NCI-H748 (cell line): ENCODE measurements around the gene IP6K2.
A peak's percentile ranks its signal among the peaks of the same experiment; 100 is the strongest.
"Not testable (repeated sequence)": the region's sequence is repeated elsewhere in the genome, so short reads cannot be mapped to it uniquely, and the experiment has no call there.

Source experiments
- DNase-seq: peaks from one replicate; lab custom pipeline; 2025; ENCODE audit not compliant: unreplicated experiment; lab: John Stamatoyannopoulos, UW

IP6K2 gene

DNA sequence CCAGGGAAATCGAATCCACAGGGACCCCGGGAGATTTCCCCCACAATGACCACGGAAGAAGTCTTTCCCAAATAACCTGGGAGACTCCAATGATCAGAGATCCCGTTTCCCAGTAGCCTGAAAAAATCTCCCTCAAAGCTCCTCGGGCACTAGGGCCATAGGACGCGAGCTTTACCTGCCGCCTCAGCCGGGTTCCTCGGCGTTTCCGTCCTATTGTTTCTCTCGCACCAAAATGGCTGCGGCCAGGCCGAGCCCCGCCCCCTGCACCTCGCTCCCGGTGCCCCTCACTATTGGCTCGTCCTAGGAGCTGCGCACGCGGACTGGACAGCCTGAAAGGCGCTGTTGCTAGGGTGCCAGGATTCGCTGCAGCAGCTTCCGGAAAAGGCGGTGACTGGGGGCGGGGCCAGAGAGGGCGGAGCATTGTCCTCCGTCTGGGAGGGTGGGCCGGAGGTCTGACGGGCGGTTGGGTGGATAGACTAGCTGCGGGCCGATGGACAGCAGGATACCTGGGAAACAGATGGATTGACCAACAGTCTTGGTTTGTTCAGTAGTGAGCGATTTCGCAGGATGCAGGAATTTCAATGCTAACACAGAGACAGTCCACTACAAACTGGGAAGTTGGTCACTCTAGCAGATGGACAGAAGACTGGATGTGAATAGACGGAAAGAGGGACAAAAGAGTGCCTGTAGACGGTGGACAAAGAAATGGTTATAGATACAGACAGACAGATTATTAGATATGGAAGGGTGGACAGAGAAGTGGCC, at the start of gene IP6K2:
Gene IP6K2, minus strand, starts transcription at position 240 of the 765 bp plus-strand sequence. CDS start 21,930 bp downstream, outside the sequence.
- DNase-seq: peak; percentile 98

DNA sequence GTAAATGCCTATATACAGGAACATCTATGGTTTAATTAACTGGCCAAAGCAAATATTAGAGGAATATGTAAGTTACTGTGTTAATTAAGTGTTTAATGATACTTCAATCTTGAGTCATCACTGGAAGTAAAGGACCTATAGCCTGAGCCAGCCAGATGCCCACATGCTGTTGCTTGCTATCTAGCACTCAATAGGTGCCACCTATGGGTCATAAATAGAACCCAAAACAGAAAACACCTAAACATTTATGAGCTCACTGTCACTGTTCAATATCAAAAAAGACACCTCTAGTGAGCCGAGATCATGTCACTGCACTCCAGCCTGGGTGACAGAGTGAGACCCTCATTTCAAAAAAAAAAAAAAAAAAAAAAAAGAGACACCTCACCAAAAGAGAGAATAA, 48.4 kb upstream of the IP6K2 start:
- no peak for DNase-seq

DNA sequence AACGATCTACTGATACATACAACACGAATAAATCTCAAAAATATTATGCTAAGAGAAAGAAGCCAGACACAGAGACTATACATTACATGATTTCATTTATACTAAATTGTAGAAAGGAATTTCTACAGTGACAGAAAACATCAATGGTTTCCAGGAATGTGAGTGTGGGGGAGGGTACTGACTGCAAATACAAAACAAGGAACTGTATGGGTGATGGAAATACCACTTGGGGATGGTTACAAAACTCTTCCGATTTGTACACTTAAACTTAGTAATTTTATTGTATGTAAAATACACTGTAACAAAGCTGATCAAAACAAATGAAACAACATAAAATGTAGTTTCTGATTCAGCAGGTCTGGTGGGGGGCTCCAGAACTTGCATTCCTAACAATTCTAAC, 45.8 kb upstream of the IP6K2 start:
- no peak for DNase-seq

- DNase-seq: not testable (repeated sequence)
Observed at GRCh38 chr3:48759991-48760540, 43.0 kb upstream of the IP6K2 start.

DNA sequence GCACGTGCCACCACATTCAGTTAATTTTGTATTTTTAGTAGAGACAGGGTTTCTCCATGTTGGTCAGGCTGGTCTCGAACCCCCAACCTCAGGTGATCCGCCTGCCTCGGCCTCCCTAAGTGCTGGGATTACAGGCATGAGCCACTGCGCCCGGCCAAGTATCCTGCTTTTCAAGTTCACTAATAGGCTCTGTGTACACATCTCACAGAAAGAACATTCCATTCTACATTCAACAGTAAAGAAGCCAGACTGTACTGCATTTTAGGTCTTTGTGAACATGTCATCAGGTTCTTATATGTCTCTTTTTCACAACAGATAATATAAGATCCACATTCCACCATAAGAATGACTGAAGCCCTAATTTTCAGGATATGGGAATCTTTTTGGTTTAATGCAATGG, 42.5 kb upstream of the IP6K2 start:
- DNase-seq: not testable (repeated sequence)

- DNase-seq: no peak
Observed at GRCh38 chr3:48759071-48759470, 42.0 kb upstream of the IP6K2 start.

DNA sequence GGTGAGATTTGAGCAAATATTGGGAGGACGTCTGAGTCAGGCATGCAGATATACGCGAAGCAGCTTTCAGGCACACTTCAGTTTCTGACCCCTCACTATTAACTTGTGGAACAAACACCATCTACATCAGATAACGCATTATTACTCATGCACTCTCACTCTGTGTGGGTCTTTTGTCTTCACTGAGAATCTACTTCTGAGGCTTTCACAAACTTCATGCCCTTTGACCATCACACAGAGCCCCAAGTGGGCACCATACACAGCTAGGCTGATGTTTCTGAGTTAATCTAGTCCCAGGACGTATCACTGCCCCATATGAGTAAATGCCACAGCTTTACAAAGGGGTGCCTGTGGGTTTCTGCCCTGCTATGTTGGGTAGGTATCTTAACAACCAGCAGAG, 39.6 kb upstream of the IP6K2 start:
- no peak for DNase-seq

DNA sequence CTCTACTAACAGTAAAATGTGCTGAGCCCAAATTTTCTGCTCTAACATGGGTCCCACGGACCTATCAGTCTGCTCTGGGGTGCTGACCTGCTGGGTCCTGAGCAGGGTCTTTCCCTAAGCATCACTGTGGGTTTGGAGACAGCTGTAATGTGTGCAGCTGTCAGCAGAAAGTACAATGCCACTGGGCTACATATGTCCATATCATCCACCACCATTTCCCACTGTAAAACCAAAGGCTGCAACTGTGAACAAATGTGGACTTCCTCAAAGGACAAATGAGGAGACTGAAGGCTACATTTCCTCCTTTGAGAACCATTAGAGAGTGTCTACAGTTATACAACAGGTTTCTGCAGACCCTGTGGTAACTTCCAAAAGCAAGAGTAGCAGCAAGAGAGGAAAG, 33.8 kb upstream of the IP6K2 start:
- DNase-seq: no peak

GRCh38 chr3:48748754-48749153, 31.7 kb upstream of the IP6K2 start:
- DNase-seq: no peak

- DNase-seq: no peak
Observed at GRCh38 chr3:48747706-48748105, 30.7 kb upstream of the IP6K2 start.

DNA sequence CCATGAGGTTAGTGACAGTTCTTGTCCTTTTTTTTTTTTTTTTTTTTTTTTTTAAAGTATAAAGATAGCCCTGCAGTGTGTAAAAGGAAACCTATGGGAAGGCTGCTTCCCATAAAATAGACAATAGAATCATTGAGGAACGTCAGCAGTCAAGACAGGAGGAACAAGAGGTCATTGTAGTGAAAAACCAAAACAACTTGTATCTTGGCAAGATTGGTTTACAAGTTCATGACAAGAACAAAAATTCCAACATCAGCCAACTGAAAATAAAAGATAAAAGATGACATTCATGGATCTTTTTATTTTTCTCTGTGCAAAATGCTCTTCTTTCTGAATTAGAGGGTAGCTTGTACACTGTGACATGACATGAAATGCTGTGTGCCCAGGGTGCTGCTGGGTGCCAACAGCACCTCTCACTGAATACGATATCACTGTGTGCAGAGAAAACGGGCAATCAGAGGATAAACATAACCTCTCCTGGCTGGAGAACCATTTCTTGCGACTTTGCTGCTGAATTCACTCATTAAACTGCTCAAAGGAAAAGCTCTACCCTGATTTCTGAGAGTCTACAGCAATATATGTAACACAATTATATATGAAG, 30.1 kb upstream of the IP6K2 start:
- no peak for DNase-seq

DNA sequence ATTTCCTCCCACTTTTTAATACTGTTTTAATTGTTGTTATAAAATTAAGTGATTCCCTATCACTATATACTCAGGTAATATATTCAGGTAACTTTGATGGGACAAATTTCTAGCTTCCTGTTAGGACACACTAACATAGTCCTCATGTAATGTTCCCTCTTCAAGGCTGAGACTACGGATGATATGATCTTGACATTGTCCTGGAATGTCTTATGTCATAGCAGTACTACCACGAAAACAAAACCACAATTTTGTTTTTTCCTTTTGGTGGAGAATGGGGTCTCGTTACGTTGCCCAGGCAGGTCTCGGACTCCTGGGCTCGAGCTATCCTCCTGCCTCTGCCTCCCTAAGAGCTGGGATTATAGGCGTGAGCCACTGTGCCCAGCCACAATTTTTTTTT, 26.8 kb upstream of the IP6K2 start:
- DNase-seq: no peak

DNA sequence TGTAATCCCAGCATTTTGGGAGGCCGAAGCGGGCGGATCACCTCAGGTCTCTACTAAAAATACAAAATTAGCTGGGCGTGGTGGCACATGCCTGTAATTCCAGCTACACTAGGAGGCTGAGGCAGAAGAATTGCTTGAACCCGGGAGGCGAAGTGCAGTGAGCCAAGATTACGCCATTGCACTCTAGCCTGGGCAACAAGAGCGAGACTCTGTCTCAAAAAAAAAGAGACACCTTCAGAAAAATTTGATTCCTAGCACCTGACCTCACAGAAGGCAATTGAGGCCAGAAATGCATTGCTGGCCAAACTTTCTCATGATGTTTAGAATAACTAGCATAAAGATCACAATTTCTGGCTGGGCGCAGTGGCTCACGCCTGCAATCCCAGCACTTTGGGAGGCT, 24.2 kb upstream of the IP6K2 start:
- not testable (repeated sequence) for DNase-seq

- peak; percentile 19 for DNase-seq
Observed at GRCh38 chr3:48739955-48740823, 23.2 kb upstream of the IP6K2 start.

DNA sequence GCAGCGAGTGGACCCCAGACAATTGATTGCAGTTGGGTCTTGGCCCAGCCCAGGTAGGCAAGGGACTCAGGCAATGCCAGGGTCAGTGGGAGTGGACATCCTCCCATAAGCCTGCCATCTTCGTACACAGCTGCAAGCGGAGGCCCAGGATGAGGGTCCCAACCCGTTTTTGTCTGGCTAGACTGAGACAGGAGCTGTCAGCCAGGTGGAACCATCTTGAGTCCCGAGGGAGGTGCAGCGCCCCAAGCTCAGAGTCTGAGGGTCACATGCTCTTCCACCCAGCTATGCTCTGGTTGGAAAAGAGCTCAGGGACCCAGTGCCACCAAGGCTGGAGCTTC, 22.6 kb upstream of the IP6K2 start:
- no peak for DNase-seq

DNA sequence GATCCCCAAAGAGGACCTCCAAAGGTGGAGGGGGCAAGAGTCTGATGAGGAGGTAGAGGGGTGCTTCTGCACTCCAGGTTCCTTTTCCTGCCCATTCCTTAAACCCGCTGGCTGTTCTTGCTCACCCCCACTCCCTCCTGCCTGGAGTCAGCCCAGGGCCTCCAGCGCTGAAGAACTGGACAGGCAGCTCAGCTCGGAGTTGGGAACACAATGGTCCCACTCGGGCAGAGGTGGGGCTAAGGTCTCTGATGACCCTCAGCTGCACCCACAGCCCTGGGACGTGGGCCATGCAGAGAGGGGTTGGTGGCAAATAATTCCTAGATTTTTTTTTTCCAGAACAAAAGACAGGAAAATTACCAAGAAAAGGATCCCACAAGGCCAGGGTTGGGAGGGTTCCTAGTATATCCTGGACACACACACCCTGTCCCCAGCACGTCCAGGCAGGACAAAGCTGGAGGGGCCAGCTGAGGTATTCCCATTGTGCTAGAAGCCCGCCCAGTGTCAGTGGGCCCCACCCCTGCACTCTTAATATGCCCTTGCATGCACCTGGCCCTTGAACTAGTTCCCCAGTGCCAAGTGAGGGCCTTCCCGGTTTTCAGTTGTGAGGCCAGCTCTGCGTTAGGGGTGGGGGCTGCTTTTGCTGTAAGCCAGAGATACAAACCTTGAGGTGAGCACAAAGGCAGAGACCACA, 22.1 kb upstream of the IP6K2 start:
- DNase-seq: no peak

DNA sequence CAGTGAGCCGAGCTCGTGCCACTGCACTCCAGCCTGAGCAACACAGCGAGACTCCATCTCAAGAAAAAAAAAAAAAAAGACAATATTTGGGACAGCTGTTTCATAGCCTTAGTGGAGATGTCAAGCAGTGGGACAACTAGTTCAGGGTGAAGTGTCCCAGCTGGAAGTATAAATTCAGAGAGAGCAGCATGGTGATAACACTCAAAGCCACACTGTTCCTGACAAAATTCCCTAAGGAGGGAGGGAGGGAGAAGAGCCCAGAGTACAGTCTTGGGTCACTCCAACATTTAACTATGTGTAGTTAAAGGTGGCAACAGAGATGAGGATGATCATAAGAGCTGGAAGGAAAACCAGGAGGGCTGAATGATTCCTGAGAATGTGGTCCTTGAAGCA, 21.1 kb upstream of the IP6K2 start:
- no peak for DNase-seq

DNA sequence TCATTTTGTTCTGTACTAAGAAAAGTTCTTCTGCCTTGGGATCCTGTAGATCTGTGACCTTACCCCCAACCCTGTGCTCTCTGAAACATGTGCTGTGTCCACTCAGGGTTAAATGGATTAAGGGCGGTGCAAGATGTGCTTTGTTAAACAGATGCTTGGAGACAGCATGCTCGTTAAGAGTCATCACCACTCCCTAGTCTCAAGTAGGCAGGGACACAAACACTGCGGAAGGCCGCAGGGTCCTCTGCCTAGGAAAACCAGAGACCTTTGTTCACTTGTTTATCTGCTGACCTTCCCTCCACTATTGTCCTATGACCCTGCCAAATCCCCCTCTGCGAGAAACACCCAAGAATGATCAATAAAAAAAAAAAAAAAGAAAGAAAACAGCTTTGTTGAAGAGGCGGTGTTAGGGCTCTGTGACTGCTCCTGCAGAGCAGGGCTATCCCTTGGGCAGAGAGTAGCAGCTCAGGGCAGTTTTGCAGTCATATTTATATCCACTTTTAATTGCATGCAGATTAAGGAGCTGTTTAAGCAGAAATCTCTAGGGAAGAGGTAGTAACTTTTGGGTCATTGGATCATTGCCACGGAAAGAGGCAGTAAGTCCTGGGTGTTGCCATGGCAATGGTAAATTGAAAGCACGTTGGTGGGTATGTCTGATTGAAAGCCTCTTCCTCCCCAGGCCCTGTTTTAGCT, 18.2 kb upstream of the IP6K2 start:
- peak; percentile 18 for DNase-seq

DNA sequence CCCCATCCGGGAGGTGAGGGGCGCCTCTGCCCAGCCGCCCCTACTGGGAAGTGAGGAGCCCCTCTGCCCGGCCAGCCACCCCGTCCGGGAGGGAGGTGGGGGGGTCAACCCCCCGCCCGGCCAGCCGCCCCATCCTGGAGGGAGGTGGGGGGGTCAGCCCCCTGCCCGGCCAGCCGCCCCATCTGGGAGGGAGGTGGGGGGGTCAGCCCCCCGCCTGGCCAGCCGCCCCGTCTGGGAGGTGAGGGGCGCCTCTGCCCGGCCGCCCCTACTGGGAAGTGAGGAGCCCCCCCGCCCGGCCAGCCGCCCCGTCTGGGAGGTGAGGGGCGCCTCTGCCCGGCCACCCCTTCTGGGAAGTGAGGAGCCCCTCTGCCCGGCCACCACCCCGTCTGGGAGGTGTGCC, 17.5 kb upstream of the IP6K2 start:
- DNase-seq: not testable (repeated sequence)

DNA sequence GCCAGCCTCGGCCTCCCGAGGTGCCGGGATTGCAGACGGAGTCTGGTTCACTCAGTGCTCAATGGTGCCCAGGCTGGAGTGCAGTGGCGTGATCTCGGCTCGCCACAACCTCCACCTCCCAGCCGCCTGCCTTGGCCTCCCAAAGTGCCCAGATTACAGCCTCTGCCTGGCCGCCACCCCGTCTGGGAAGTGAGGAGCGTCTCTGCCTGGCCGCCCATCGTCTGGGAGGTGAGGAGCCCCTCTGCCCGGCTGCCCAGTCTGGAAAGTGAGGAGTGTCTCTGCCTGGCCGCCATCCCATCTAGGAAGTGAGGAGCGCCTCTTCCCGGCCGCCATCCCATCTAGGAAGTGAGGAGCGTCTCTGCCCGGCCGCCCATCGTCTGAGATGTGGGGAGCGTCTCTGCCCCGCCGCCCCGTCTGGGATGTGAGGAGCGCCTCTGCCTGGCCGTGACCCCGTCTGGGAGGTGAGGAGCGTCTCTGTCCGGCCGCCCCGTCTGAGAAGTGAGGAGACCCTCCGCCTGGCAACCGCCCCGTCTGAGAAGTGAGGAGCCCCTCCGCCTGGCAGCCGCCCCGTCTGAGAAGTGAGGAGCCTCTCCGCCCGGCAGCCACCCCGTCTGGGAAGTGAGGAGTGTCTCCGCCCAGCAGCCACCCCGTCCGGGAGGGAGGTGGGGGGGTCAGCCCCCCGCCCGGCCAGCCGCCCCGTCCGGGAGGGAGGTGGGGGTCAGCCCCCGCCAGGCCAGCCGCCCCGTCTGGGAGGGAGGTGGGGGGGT, 16.9 kb upstream of the IP6K2 start:
- DNase-seq: not testable (repeated sequence)
